ENCODE results near the gene OR52A5.
"Not testable (repeated sequence)": the region's sequence is repeated elsewhere in the genome, so short reads cannot be mapped to it uniquely, and the experiment has no call there.

- TF ChIP-seq EZH2 (IDR thresholded peaks at IDR 0.05; ENCODE audit: borderline replicate concordance, insufficient read depth, low read depth, low read length, poor library complexity, severe bottlenecking); CTCF (IDR thresholded peaks at IDR 0.05): not testable (repeated sequence)
These were observed 22.9 kb upstream of the OR52A5 start for GRCh38 chr11:5161045-5161444.
